HepG2 (cell line): ENCODE measurements around the gene ITGB2. TPM values are rescaled to one million over a fixed set of nuclear protein-coding genes. Genes with fewer than 3 reads are reported as not detected.

ENCODE experiments used
- POLR2G ChIP-seq: fragments of 200-400 bp; formaldehyde crosslinking; IDR thresholded peaks from 2 replicates; pipeline ENCODE4 v1.6.1; 2018; ENCODE audit warnings: mild to moderate bottlenecking, low read depth, low read length, moderate library complexity
- SOX6 ChIP-seq, 2 experiments: fragments of 450-650 bp in 1 of 2; sonication (generic) in 1 of 2; formaldehyde crosslinking in 1 of 2; IDR thresholded peaks; 2 replicates each; pipeline versions ENCODE4 v1.4.0 to v1.6.1; 2017 to 2020; ENCODE audit warnings: antibody characterized with exemption in 1 of 2, mild to moderate bottlenecking in 1 of 2, missing genetic modification reagents in 1 of 2
- TARDBP ChIP-seq: sonication (generic); formaldehyde crosslinking; IDR thresholded peaks from 2 replicates; pipeline ENCODE4 v1.8.0; 2022; ENCODE audit warnings: mild to moderate bottlenecking, missing genetic modification reagents
- ZFY ChIP-seq: sonication (generic); formaldehyde crosslinking; IDR thresholded peaks from 2 replicates; pipeline ENCODE4 v1.4.0; 2020; ENCODE audit warnings: missing genetic modification reagents
- ZNF773 ChIP-seq: sonication (generic); formaldehyde crosslinking; IDR thresholded peaks from 2 replicates; pipeline ENCODE4 v1.4.0; 2020; ENCODE audit warnings: missing genetic modification reagents, borderline replicate concordance
- ZNF788 ChIP-seq: sonication (generic); formaldehyde crosslinking; IDR thresholded peaks from 2 replicates; pipeline ENCODE4 v1.5.0; 2020; ENCODE audit warnings: mild to moderate bottlenecking, missing genetic modification reagents, borderline replicate concordance
- polyA plus RNA-seq, 8 experiments: library from polyadenylated mRNA; depleted of rRNA in 3 of 8; stranded (reverse) in 7 of 8; unstranded in 1 of 8; fragments of >200 nt; fragmentation: Illumina TruSeq in 4 of 8; extraction: Trizol in 4 of 8; gene quantifications; 2 replicates each; pipeline versions ENCODE4 v1.2.1 to v1.2.3, GENCODE V29; 2011 to 2016; ENCODE audit warnings: low read depth in 4 of 8, missing spikeins in 1 of 8, mixed read lengths in 1 of 8; ENCODE audit not compliant: insufficient read depth in 1 of 8
- total RNA-seq, 5 experiments: library from RNA; depleted of rRNA; stranded (reverse); fragments of >200 nt; fragmentation: Illumina TruSeq; extraction: Trizol; gene quantifications; 2 replicates each; pipeline ENCODE4 v1.2.3, GENCODE V29; 2016; ENCODE audit warnings: low read depth in 1 of 5
- TF ChIP-seq, protein P1 (sequence below): sonication (generic); formaldehyde crosslinking; IDR thresholded peaks from 2 replicates; pipeline ENCODE4 v1.4.0; 2020; ENCODE audit warnings: missing genetic modification reagents, borderline replicate concordance
- TF ChIP-seq, protein P2 (sequence below): sonication (generic); formaldehyde crosslinking; IDR thresholded peaks from 2 replicates; pipeline ENCODE4 v1.8.0; 2022; ENCODE audit warnings: mild to moderate bottlenecking, missing genetic modification reagents; ENCODE audit not compliant: insufficient replicate concordance
- TF ChIP-seq, protein P3 (sequence below): sonication (generic); formaldehyde crosslinking; IDR thresholded peaks from 2 replicates; pipeline ENCODE4 v1.8.0; 2022; ENCODE audit warnings: low read depth, missing genetic modification reagents
- TF ChIP-seq, protein P4 (sequence below): sonication (generic); formaldehyde crosslinking; IDR thresholded peaks from 2 replicates; pipeline ENCODE4 v1.5.1; 2020; ENCODE audit warnings: mild to moderate bottlenecking, missing genetic modification reagents
- TF ChIP-seq, protein P5 (sequence below): sonication (generic); formaldehyde crosslinking; IDR thresholded peaks from 2 replicates; pipeline ENCODE4 v1.5.1; 2020; ENCODE audit warnings: missing genetic modification reagents, mild to moderate bottlenecking, borderline replicate concordance
- TF ChIP-seq, protein P6 (sequence below): sonication (generic); formaldehyde crosslinking; IDR thresholded peaks from 2 replicates; pipeline ENCODE4; 2020; ENCODE audit warnings: missing genetic modification reagents, mild to moderate bottlenecking, borderline replicate concordance

ITGB2 gene
- total and polyA plus RNA-seq, 2 of the 13 experiments (the other 11 are each of a cell fraction or from before 2014, with no cell fraction given): 4.2 to 18.0 TPM

DNA sequence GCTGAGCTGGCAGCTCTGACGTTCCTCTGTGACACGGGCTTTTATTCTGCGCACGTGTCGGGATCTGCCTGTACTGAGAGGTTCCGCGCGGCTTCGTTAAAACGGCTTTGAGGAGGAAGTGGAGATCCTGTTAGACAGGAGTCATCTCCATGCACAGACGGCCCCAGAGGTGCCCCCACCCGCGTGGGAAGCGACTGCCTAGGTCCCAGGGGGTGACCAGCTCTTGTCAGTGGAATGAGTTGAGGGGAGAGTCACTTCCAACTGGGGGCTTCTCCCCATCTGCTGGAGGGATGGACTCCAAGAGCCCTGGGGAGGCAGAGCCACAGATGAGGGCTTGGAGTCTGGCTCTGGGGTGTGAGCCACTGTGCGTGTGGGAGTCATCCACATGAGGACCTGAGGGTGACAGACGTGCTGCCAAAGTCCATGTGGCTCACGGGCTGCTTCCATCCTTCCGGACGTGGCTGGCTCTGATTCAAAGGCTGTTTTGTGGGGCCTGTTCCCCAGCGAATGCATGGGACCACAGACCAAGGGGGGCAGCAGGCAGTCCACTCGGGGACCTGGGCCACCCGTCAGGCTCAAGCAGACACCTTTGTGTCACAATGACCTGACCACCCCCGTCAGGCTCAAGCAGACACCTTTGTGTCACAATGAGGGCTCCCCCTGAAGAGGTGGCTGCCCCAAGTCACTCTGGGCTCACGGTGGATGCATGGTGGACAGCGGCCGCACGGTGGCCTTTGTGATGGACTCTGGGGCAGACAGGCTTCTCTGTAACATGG, 74.0 kb downstream of the ITGB2 start (continued):
- TF ChIP-seq, protein P1, sequence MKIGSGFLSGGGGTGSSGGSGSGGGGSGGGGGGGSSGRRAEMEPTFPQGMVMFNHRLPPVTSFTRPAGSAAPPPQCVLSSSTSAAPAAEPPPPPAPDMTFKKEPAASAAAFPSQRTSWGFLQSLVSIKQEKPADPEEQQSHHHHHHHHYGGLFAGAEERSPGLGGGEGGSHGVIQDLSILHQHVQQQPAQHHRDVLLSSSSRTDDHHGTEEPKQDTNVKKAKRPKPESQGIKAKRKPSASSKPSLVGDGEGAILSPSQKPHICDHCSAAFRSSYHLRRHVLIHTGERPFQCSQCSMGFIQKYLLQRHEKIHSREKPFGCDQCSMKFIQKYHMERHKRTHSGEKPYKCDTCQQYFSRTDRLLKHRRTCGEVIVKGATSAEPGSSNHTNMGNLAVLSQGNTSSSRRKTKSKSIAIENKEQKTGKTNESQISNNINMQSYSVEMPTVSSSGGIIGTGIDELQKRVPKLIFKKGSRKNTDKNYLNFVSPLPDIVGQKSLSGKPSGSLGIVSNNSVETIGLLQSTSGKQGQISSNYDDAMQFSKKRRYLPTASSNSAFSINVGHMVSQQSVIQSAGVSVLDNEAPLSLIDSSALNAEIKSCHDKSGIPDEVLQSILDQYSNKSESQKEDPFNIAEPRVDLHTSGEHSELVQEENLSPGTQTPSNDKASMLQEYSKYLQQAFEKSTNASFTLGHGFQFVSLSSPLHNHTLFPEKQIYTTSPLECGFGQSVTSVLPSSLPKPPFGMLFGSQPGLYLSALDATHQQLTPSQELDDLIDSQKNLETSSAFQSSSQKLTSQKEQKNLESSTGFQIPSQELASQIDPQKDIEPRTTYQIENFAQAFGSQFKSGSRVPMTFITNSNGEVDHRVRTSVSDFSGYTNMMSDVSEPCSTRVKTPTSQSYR (CRISPR knock-in tag): no peak
- TF ChIP-seq, protein P2, sequence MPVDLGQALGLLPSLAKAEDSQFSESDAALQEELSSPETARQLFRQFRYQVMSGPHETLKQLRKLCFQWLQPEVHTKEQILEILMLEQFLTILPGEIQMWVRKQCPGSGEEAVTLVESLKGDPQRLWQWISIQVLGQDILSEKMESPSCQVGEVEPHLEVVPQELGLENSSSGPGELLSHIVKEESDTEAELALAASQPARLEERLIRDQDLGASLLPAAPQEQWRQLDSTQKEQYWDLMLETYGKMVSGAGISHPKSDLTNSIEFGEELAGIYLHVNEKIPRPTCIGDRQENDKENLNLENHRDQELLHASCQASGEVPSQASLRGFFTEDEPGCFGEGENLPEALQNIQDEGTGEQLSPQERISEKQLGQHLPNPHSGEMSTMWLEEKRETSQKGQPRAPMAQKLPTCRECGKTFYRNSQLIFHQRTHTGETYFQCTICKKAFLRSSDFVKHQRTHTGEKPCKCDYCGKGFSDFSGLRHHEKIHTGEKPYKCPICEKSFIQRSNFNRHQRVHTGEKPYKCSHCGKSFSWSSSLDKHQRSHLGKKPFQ (CRISPR knock-in tag): peak; percentile 74
- TF ChIP-seq TARDBP (no peak; the same call in 1 of the 2 replicates), ZFY (CRISPR knock-in tag) (peak; percentile 24; the same call in 1 of the 2 replicates), ZNF773 (CRISPR knock-in tag) (no peak), SOX6 (IDR thresholded peaks at IDR 0.05) (no peak), SOX6 (CRISPR knock-in tag; IDR thresholded peaks at IDR 0.05) (peak; percentile 42), ZNF788 (peak; percentile 64; the same call in 1 of the 2 replicates), POLR2G (peak; percentile 51)
- TF ChIP-seq, protein P3, sequence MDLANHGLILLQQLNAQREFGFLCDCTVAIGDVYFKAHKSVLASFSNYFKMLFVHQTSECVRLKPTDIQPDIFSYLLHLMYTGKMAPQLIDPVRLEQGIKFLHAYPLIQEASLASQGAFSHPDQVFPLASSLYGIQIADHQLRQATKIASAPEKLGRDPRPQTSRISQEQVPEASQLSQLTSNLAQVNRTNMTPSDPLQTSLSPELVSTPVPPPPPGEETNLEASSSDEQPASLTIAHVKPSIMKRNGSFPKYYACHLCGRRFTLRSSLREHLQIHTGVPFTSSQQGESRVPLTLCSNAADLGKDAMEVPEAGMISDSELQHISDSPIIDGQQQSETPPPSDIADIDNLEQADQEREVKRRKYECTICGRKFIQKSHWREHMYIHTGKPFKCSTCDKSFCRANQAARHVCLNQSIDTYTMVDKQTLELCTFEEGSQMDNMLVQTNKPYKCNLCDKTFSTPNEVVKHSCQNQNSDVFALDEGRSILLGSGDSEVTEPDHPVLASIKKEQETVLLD (CRISPR knock-in tag): no peak
- TF ChIP-seq, protein P4, sequence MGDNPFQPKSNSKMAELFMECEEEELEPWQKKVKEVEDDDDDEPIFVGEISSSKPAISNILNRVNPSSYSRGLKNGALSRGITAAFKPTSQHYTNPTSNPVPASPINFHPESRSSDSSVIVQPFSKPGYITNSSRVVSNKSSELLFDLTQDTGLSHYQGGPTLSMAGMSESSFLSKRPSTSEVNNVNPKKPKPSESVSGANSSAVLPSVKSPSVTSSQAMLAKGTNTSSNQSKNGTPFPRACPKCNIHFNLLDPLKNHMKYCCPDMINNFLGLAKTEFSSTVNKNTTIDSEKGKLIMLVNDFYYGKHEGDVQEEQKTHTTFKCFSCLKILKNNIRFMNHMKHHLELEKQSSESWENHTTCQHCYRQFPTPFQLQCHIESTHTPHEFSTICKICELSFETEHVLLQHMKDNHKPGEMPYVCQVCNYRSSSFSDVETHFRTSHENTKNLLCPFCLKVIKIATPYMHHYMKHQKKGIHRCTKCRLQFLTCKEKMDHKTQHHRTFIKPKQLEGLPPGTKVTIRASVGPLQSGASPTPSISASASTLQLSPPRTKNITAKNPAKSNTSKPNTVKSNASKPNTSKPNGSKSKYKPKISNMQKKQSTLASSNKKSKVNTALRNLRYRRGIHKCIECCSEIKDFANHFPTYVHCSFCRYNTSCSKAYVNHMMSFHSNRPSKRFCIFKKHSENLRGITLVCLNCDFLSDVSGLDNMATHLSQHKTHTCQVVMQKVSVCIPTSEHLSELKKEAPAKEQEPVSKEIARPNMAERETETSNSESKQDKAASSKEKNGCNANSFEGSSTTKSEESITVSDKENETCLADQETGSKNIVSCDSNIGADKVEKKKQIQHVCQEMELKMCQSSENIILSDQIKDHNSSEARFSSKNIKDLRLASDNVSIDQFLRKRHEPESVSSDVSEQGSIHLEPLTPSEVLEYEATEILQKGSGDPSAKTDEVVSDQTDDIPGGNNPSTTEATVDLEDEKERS (CRISPR knock-in tag): no peak
- TF ChIP-seq, protein P5, sequence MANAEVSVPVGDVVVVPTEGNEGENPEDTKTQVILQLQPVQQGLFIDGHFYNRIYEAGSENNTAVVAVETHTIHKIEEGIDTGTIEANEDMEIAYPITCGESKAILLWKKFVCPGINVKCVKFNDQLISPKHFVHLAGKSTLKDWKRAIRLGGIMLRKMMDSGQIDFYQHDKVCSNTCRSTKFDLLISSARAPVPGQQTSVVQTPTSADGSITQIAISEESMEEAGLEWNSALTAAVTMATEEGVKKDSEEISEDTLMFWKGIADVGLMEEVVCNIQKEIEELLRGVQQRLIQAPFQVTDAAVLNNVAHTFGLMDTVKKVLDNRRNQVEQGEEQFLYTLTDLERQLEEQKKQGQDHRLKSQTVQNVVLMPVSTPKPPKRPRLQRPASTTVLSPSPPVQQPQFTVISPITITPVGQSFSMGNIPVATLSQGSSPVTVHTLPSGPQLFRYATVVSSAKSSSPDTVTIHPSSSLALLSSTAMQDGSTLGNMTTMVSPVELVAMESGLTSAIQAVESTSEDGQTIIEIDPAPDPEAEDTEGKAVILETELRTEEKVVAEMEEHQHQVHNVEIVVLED: 0 out of 2 replicates have a peak, but pooled peaks have one; percentile 46
- TF ChIP-seq, protein P6, sequence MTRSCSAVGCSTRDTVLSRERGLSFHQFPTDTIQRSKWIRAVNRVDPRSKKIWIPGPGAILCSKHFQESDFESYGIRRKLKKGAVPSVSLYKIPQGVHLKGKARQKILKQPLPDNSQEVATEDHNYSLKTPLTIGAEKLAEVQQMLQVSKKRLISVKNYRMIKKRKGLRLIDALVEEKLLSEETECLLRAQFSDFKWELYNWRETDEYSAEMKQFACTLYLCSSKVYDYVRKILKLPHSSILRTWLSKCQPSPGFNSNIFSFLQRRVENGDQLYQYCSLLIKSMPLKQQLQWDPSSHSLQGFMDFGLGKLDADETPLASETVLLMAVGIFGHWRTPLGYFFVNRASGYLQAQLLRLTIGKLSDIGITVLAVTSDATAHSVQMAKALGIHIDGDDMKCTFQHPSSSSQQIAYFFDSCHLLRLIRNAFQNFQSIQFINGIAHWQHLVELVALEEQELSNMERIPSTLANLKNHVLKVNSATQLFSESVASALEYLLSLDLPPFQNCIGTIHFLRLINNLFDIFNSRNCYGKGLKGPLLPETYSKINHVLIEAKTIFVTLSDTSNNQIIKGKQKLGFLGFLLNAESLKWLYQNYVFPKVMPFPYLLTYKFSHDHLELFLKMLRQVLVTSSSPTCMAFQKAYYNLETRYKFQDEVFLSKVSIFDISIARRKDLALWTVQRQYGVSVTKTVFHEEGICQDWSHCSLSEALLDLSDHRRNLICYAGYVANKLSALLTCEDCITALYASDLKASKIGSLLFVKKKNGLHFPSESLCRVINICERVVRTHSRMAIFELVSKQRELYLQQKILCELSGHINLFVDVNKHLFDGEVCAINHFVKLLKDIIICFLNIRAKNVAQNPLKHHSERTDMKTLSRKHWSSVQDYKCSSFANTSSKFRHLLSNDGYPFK (CRISPR knock-in tag): 0 out of 2 replicates have a peak, but pooled peaks have one; percentile 60
